Right lobe of liver (tissue), 6 donors: ENCODE measurements around the gene SRMS. TPM values are rescaled to one million over a fixed set of nuclear protein-coding genes. Genes with fewer than 3 reads are reported as not detected.
"Not testable (repeated sequence)": the region's sequence is repeated elsewhere in the genome, so short reads cannot be mapped to it uniquely, and the experiment has no call there.

Source experiments
- ATAC-seq, 4 donors: fragments of 200-7000 bp; cut with Tn5 transposase; one replicate each; pipeline ENCODE4 v1.9.1; 2020; ENCODE audit warnings: mild to moderate bottlenecking in 4 of 4, moderate library complexity in 4 of 4
- DNase-seq, 3 donors: peaks; one replicate each; pipeline ENCODE4 v3.0.0-alpha.2; 2020
- H3K27ac ChIP-seq, 3 donors: fragments of 200-600 bp; one replicate each; pipeline ENCODE4 v1.8.0; 2022
- H3K27me3 ChIP-seq, 2 donors: fragments of 200-600 bp; one replicate each; pipeline ENCODE4 v1.8.0; 2022
- H3K36me3 ChIP-seq, 4 donors: fragments of 200-600 bp; sonication (generic) in 1 of 4; one replicate each; pipeline versions ENCODE4 v1.5.1 to v1.8.0; 2017 to 2022; ENCODE audit warnings: control low read depth in 1 of 4
- H3K4me1 ChIP-seq, 4 donors: fragments of 200-600 bp; sonication (generic) in 1 of 4; one replicate each; pipeline versions ENCODE4 v1.5.1 to v1.8.0; 2017 to 2022; ENCODE audit warnings: control low read depth in 1 of 4
- H3K4me3 ChIP-seq, 3 donors: fragments of 200-600 bp; one replicate each; pipeline ENCODE4 v1.8.0; 2022
- H3K9me3 ChIP-seq, 4 donors: fragments of 200-600 bp; sonication (generic) in 1 of 4; one replicate each; pipeline versions ENCODE4 v1.5.1 to v1.8.0; 2017 to 2022; ENCODE audit warnings: control low read depth in 1 of 4
- POLR2A ChIP-seq: fragments of 450-650 bp; IDR thresholded peaks from one replicate; pipeline ENCODE4 v1.6.1; 2017; ENCODE audit warnings: antibody characterized with exemption, mild to moderate bottlenecking
- WGBS: methylation state at CpG from one replicate; pipeline ENCODE4 v1.1.6; 2018; ENCODE audit warnings: low coverage, low lambda C conversion rate; ENCODE audit not compliant: insufficient coverage; ENCODE audit errors: missing lambda C conversion rate; 5-methylcytosine and 5-hydroxymethylcytosine counted together
- intact Hi-C, 2 donors: fragments of 100-400 bp; cut with DNase I; formaldehyde crosslinking; loops; one replicate each; pipeline versions ENCODE4 v1.11.2 to v1.14.1; 2022
- total RNA-seq, 6 experiments: library from RNA; depleted of rRNA in 2 of 6; stranded (reverse); fragments of >200 nt in 2 of 6; fragmentation: NEBNext Ultra II Directional in 3 of 6; extraction: Animal tissue kit (Norgen Biotek cat#: 25700) in 3 of 6; gene quantifications; one replicate each; pipeline versions ENCODE4 v1.1.0 to v1.2.4, GENCODE V29; 2016 to 2023
- TF ChIP-seq, protein P1 (sequence below), 4 donors: fragments of 200-600 bp in 3 of 4; fragments of 450-650 bp in 1 of 4; IDR thresholded peaks; one replicate each; pipeline versions ENCODE4 v1.5.1 to v1.8.0; 2016 to 2022; ENCODE audit warnings: antibody characterized with exemption in 4 of 4, mild to moderate bottlenecking in 2 of 4
- donor health status: DM: no; HTN: yes; CAD: no.
- donor health status: DM: no; HTN: no; CAD: no.
- donor health status: DM: no; HTN: no; CAD: no.
- donor health status: DM: no; HTN: yes; CAD: no.
- donor health status: DM: no; HTN: yes; CAD: no.

SRMS gene
- total RNA-seq, 6 experiments from 2014 or later = not detected

DNA sequence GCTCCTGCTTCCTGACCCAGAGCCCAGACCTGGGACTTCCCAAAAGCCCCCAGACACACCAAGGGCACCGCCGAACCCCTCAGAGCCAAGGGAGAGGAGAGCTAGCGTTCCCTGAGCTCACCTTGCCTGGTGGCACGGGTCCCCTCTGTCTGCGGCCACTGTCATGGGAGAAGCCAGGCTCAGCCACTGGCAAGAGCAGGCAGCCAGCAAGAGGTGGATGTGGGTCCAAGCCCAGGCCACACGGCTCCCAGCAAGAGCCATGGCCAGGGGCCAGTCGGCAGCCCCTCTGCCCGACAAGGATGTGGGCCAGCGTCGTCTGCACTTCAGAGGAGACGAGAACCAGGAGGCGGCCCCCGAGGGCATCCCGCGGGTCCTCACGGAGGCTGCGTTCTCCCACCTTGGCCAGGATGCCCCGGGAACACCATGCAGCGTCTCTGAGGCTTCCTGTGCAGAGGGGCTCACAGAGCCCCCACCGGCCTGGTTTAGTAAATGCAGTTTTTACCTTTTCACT, 29.1 kb downstream of the SRMS start:
- 59% methylated on average over 8 of the region's 20 CpGs for WGBS
- TF ChIP-seq, protein P1, sequence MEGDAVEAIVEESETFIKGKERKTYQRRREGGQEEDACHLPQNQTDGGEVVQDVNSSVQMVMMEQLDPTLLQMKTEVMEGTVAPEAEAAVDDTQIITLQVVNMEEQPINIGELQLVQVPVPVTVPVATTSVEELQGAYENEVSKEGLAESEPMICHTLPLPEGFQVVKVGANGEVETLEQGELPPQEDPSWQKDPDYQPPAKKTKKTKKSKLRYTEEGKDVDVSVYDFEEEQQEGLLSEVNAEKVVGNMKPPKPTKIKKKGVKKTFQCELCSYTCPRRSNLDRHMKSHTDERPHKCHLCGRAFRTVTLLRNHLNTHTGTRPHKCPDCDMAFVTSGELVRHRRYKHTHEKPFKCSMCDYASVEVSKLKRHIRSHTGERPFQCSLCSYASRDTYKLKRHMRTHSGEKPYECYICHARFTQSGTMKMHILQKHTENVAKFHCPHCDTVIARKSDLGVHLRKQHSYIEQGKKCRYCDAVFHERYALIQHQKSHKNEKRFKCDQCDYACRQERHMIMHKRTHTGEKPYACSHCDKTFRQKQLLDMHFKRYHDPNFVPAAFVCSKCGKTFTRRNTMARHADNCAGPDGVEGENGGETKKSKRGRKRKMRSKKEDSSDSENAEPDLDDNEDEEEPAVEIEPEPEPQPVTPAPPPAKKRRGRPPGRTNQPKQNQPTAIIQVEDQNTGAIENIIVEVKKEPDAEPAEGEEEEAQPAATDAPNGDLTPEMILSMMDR (IDR thresholded peaks at IDR 0.05) = no peak
- TF ChIP-seq POLR2A = no peak
- Histone ChIP-seq H3K27ac (no peak overlapping the region), H3K9me3 (no peaks in the 10 kb centered on the region), H3K4me3 (no peak overlapping the region), H3K4me1 (peaks cover 0 to 10% (median 2%) of the 10 kb centered on the region in 4 donors), H3K36me3 (no peaks in the 10 kb centered on the region), H3K27me3 (no peaks in the 10 kb centered on the region)
- DNase-seq (peak in 2 of 3 donors; percentile 44 to 51), ATAC-seq (no peak)
- intact Hi-C loops = no loop called here

- H3K4me1 ChIP-seq = peaks cover 0 to 10% (median 2%) of the 10 kb centered on the region in 4 donors
- no peak for TF ChIP-seq POLR2A
- TF ChIP-seq, protein P1 (IDR thresholded peaks at IDR 0.05) = no peak
- intact Hi-C loops = no loop called here
- DNase-seq (peak in 2 of 3 donors; percentile 24 to 45), ATAC-seq (no peak)
- H3K9me3 ChIP-seq = no peaks in the 10 kb centered on the region
- WGBS = 81% methylated on average over 6 of the region's 32 CpGs
- H3K4me3 ChIP-seq = no peak overlapping the region
- no peaks in the 10 kb centered on the region for H3K36me3 ChIP-seq
- no peak overlapping the region for H3K27ac ChIP-seq
- no peaks in the 10 kb centered on the region for H3K27me3 ChIP-seq
These were observed 29.9 kb downstream of the SRMS start for GRCh38 chr20:63517376-63518309.

DNA sequence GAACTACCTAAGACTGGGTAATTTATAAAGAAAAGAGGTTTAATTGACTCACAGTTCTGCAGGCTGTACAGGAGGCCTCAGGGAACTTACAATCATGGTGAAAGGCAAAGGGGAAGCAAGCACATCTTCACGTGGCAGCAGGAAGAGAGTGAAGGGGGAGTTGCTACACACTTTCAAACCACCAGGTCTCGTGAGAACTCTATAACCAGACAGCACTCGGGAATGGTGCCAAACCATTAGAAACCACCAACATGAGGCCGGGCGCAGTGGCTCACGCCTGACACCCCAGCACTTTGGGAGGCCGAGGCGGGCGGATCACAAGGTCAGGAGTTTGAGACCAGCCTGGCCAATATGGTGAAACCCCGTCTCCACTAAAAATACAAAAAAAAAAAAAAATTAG, 33.0 kb downstream of the SRMS start:
- H3K27ac ChIP-seq, intact Hi-C loops, H3K9me3 ChIP-seq, H3K36me3 ChIP-seq, H3K4me1 ChIP-seq, H3K4me3 ChIP-seq, H3K27me3 ChIP-seq, ATAC-seq: not testable (repeated sequence)
- 62% methylated on average over 10 of the region's 10 CpGs for WGBS
- DNase-seq = peak in 1 of 3 donors; percentile 16

- intact Hi-C loops = no loop called here
- 63% methylated on average over 3 of the region's 3 CpGs for WGBS
These were observed 34.3 kb downstream of the SRMS start for GRCh38 chr20:63513207-63513606.

More at GRCh38 chr20:63513207-63513606, 34.3 kb downstream of the SRMS start:
- no peaks in the 10 kb centered on the region for H3K27me3 ChIP-seq
- H3K4me3 ChIP-seq = no peak overlapping the region
- no peaks in the 10 kb centered on the region for H3K9me3 ChIP-seq
- ATAC-seq = no peak
- no peaks in the 10 kb centered on the region for H3K36me3 ChIP-seq
- TF ChIP-seq, protein P1 (IDR thresholded peaks at IDR 0.05) = no peak
- TF ChIP-seq POLR2A = no peak
- DNase-seq = no peak
- no peak overlapping the region for H3K27ac ChIP-seq
- no peaks in the 10 kb centered on the region for H3K4me1 ChIP-seq
